GM19455 (cell line): ENCODE results near the gene CD300LB.
"Not testable (repeated sequence)": the region's sequence is repeated elsewhere in the genome, so short reads cannot be mapped to it uniquely, and the experiment has no call there.

Experiments
- ATAC-seq: cut with Tn5 transposase; IDR thresholded peaks from one replicate; pipeline ENCODE4 v1.9.1; 2021; ENCODE audit not compliant: unreplicated experiment

CD300LB gene

DNA sequence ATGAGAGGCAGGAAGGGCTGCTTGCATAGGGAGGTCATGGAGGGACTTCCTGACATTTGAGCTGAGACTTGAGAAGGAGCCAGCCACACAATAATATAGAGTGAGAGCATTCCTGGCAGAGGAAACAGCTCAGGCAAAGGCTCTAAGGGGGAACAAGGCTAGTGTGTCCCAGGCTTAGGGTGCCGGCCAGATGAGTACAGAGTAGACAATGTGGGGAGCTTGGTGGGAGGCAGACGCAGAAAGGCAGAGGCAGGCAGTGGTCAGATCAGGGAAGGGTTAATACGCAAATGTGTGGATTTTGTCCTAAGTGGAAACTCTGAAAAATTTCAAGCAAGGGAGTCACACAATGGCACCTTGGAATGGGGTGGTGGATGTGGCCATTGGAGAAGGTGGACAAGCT lies 31.3 kb downstream of the CD300LB start:
- ATAC-seq = no peak

- no peak for ATAC-seq
These were observed 33.8 kb downstream of the CD300LB start for GRCh38 chr17:74497471-74497870.

GRCh38 chr17:74493331-74493833 lies 37.9 kb downstream of the CD300LB start:
- ATAC-seq = no peak

DNA sequence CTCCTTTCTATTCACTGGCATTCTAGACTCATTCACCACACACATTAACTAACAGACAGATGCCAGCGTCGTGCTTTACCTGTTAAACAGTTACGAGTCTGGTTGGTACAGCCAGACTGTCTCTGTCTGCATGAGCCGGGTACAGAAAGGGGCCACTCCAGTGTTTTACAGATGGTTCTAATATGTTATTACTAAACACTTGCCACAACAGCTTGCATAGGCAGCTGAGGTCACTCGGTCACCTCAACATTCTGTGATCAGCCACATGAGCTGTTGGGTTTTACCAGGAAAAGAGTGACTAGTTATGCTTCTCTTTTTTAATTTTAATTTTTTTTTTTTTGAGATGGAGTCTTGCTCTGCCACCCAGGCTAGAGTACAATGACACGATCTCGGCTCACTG lies 39.6 kb downstream of the CD300LB start:
- no peak for ATAC-seq

DNA sequence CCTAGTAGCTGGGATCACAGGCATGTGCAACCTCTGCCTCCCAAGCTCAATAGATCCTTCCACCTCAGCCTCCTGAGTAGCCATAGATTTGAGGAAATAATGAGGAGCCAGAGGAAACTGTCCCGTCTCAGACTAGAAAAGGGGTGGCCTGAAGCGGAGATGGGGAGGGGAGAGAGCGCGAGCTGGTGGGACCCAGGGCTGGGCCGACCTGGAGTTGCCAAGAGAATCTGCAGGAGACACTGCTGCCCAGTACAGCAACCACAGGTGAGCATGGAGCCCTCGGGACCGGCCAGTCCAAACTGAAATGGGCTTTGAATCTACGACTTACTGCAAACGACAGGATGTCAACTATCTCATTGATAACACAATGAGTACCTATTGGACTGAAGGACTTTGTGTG lies 40.6 kb downstream of the CD300LB start:
- no peak for ATAC-seq

DNA sequence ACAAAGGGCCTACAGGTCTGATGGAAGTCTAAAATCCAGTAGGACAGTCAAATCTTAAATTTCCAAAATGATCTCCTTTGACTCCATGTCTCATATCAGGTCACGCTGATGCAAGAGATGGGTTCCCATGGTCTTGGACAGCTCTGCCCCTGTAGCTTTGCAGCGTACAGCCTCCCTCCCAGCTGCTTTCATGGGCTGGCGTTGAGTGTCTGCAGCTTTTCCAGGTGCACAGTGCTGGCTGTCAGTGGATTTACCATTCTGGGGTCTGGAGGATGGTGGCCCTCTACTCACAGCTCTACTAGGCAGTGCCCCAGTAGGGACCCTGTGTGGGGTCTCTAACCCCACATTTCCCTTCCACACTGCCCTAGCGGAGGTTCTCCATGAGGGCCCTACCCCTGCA lies 43.0 kb downstream of the CD300LB start:
- not testable (repeated sequence) for ATAC-seq

DNA sequence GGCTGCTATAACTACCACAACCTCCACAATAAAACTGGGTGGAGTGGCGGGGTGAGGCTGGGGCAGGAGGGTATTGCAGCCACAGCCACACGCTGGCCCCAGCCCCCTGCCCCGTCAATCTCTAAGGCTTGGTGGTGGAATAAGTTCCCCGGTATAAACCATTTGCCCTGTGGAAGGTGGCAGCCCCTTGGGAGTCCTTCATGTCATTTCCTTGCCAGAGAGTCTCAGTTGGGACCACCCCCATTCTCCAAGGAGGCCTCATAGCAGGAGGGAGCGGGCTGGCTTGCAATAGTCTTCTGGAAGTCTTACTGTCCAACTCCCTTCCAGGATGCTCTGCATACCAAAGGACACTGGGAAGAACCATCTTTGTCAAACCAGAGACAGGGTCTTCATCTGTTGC lies 45.4 kb downstream of the CD300LB start:
- no peak for ATAC-seq

GRCh38 chr17:74485022-74485743 lies 46.1 kb downstream of the CD300LB start:
- ATAC-seq = no peak

- no peak for ATAC-seq
These were observed 47.2 kb downstream of the CD300LB start for GRCh38 chr17:74484066-74484465.

GRCh38 chr17:74481621-74482020 lies 49.7 kb downstream of the CD300LB start:
- ATAC-seq = no peak

DNA sequence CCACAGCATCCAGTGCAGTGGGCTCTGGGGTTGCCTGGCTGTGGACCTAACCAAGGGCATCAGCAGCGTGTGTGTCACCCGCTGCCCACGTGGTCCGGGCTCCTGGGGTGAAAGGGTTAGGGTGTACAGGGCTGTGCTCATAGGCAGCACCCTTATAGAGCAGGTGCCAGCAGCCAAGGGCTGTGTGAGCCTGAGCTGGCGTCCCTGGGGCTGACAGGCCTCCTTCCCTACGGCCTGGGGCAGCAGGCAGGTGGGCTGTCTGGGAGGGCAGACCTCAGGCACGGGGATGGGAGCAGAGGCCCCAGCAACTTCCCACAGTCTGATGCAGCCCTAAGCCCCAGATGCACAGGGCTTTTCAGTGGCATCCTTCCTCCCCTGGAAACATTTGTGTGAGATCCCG lies 51.0 kb downstream of the CD300LB start:
- no peak for ATAC-seq

DNA sequence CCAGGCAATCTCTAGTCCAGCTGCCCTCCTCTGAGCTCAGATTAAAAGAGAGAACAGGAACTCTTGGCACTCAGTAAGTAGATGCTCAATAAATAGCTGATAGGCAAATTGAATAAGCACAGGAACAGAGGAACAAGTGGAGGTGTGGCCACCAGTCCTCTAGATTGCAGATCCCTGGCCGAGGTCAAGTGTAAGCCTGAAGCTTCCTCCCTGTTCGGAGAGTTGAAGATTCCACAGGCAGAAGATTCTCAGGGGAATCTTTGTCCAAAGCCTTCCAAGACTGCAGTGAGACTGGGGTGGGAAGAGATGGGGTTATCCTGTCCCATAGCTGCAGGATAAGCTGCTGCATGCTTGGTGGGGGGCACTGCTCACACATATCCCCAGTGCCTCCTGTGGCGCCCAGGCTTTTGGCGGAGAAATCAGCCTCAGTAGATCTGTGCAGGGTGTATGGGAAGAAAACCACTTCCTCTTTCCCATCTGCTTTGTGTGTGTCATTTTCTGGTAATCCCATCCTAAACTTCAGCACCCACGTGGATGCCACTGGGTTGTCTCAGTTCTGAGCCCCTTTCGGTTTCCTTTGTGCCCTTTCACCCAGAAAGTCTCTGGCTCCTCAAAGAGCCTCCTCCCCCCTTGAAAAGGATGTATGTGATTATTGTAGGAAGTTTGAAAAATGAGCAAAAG lies 52.7 kb downstream of the CD300LB start:
- no peak for ATAC-seq

- no peak for ATAC-seq
These were observed 53.9 kb downstream of the CD300LB start for GRCh38 chr17:74477411-74477810.

DNA sequence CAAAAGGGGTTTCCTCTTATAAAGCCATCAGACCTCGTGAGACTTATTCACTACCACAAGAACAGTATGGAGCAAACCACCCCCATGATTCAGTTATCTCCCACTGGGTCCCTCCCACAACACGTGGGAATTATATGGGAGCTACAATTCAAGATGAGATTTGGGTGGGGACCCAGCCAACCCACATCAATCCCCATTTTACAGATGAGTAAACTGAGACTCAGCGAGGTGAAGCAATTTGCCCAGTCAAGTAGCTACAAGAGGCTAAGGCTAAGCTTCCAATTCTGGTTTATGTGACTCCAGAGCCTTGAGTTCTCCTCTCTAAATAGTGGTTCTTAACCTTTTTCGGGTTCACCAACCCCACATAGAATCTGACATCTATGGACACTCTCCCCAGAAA lies 56.1 kb downstream of the CD300LB start:
- ATAC-seq = no peak

GRCh38 chr17:74474043-74474792 lies 57.1 kb downstream of the CD300LB start:
- ATAC-seq = no peak

DNA sequence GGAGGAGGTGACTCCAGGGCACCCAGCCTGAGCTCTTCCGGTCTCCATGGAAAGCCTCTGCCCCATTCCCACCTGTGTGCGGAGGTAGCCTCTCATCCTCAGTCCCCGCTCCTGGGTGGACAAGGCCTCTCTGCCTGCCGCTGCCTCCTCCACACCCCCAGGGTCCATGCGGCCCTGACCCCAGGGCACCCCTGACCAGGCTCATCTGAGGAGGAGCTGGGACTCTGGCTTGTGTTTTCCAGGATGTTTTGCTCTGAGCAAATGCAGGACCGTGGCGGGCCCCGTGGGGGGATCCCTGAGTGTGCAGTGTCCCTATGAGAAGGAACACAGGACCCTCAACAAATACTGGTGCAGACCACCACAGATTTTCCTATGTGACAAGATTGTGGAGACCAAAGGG lies 58.0 kb downstream of the CD300LB start:
- no peak for ATAC-seq

DNA sequence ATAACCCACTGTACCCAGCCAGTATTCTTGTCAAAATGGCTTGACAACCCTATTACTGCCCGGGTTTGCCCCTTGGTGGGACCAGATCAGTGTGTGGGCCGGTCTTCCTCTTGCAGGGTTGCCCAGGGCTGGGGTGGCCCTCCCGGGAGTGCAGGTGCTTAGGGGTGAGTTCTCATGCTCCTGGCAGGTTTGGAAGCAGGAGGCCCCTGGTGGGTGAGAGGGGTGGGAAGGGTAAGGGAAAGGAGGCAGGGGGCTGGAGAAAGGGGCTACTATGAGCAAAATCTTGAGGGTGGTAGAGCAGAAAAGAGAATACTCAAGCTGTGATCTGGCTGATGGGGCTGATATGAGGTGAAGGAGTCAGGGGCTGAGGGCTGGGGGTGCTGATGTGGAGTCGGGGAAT lies 58.4 kb downstream of the CD300LB start:
- no peak for ATAC-seq

DNA sequence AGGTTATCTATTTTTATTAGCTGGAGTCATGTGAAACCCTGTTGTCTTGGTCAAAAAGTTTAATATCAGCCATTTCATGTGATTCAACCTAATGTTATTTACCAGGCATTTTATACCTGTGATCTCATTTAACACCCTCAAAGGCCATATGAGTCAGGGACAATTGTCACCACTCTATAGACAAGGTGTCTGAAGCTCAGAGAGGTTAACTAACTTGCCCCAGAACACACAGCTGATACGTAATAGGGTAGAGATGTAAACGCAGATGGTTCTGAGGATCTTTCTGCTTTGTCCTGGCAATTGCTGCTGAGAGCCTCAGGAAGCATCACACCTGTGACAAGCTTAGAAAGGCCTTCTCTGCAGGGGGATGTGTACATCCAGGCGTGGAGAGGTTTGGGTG lies 59.9 kb downstream of the CD300LB start:
- ATAC-seq = no peak
